Transverse colon (tissue), 3 donors: ENCODE data around the gene DNAH5.

Experiments used
- CTCF ChIP-seq, 5 experiments: fragments of 200-600 bp in 3 of 5; fragments of 450-650 bp in 2 of 5; sonication (generic) in 3 of 5; IDR thresholded peaks; 1 replicate in 2 of 5; 2 replicates in 3 of 5; pipeline ENCODE4 v1.5.1; 2016 to 2017; ENCODE audit warnings: antibody characterized with exemption in 5 of 5, inconsistent platforms in 3 of 5, mild to moderate bottlenecking in 2 of 5, moderate library complexity in 1 of 5
- EP300 ChIP-seq: sonication (generic); formaldehyde crosslinking; IDR thresholded peaks from one replicate; pipeline ENCODE4 v1.6.1; 2017; ENCODE audit warnings: antibody characterized with exemption, low read depth

- TF ChIP-seq EP300: no peak
- TF ChIP-seq CTCF (IDR thresholded peaks at IDR 0.05): no peak
Observed at GRCh38 chr5:13859270-13860065, 85.0 kb downstream of the DNAH5 start.
